HG03139 (cell line): ENCODE data around the gene FRAT1.
"Not testable (repeated sequence)": the region's sequence is repeated elsewhere in the genome, so short reads cannot be mapped to it uniquely, and the experiment has no call there.

Experiments
- ATAC-seq: cut with Tn5 transposase; IDR thresholded peaks from one replicate; pipeline ENCODE4 v1.9.1; 2021; ENCODE audit not compliant: unreplicated experiment

Gene FRAT1, protein sequence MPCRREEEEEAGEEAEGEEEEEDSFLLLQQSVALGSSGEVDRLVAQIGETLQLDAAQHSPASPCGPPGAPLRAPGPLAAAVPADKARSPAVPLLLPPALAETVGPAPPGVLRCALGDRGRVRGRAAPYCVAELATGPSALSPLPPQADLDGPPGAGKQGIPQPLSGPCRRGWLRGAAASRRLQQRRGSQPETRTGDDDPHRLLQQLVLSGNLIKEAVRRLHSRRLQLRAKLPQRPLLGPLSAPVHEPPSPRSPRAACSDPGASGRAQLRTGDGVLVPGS

DNA sequence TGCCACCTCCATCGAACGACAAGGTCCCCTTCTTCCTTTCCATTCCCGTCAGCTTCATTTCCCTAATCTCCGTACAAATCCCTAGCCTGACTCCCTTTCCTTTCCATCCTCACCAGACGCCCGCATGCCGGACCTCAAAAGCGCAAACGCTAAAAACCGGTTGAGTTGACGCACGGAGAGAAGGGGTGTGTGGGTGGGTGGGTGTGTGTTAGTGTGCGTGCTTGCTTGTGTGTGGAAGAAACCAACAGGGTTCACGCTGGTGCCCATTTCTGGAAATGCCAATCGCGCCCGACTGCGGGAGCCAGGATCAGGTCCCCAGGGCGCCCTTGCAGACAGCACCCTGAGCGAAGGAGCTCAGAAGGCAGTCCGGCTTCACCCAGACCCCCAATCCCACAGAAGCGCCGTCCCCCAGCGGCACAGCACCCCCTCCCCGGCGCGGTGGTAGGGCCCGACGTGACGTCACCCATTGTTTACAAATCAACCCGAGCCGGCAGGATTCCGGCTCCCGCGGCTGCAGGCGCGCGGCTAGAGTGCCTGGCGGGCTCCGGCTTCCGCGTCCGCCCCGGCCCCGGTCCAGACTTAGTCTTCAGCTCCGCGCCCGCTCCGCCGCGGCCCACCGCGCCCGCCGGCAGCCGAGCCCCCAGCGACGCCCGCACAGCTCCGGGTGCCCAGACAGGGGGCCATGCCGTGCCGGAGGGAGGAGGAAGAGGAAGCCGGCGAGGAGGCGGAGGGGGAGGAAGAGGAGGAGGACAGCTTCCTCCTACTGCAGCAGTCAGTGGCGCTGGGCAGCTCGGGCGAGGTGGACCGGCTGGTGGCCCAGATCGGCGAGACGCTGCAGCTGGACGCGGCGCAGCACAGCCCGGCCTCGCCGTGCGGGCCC, at the start of gene FRAT1:
FRAT1 (plus strand) TSS at position 500 of the 880 bp plus-strand sequence; CDS start at position 683, 183 bp downstream.
- ATAC-seq = peak; percentile 71

DNA sequence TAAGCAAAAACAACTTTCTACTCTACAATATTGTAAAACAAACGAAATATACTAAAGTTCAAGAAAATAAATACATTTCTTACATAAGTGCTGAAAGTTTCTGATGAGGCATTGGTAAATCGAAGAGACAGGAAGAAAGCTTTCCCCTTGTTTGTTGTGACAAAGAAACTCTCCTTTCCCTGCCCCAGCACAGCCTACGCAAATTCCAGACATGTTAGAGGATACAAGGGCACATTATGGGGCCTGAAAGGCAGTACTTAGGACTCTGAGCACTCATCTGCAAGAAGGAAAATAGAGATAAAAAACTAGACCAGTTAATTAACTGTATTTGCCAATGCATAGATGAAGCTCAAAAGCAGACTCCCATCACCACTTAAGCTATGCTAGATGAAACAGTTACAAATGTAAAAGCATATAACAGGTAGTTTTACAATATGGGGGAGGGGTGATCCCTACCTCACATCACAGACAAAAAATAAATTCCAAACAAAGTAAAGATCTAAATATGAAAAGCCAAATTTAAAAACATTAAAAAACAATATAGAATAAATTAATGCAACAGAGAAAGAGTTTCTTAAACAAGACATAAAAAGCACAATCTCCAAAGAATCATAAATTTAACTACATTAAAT, 48.4 kb upstream of the FRAT1 start:
- no peak for ATAC-seq

DNA sequence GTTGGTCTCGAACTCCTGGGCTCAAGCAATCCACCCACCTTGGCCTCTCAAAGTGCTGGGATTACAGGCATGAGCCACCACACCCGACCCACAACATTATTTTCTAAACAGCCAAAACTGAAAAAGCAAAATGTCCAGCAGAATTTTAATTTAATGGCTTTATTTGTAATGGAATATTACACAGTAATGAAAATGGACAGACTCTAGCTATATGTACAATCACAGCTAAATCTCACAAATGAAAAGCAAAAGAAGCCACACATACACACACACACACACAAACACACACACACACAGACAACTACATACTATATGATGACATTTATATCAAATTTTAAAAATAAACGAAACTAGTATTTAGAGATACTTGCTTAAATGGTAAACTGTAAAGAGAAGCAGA, 45.4 kb upstream of the FRAT1 start:
- no peak for ATAC-seq

DNA sequence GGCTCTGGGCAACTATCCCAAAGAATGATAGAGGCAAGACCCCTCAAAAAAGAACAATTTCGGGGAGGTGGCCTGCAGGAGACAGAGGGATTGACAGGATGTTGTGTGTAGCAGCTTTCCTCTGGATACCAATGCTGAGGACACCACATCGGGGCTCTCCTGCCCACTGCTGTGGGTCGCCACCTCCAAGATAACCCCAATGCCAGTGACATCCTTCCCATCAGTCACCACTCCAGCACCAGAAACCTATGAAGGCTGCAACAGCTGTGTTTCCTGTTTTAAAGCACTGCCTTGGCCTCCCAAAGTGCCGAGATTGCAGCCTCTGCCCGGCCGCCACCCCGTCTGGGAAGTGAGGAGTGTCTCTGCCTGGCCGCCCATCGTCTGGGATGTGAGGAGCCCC, 44.2 kb upstream of the FRAT1 start:
- no peak for ATAC-seq

DNA sequence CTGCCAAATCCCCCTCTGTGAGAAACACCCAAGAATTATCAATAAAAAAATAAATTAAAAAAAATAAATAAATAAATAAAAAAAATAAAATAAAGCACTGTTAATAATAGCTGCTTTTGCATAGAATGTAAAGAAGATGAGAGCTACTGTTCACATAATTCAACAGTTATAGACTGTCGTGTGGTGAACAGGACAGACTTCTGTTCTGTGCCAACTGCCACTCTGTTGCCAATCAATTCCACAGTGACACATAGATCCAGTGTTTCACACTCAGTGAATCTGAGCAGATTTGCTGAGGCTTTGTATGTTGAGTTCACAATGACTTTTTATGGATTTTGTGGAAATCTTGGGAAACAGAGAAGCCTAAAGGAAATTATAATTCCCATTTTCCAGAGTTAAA, 41.5 kb upstream of the FRAT1 start:
- ATAC-seq = no peak

DNA sequence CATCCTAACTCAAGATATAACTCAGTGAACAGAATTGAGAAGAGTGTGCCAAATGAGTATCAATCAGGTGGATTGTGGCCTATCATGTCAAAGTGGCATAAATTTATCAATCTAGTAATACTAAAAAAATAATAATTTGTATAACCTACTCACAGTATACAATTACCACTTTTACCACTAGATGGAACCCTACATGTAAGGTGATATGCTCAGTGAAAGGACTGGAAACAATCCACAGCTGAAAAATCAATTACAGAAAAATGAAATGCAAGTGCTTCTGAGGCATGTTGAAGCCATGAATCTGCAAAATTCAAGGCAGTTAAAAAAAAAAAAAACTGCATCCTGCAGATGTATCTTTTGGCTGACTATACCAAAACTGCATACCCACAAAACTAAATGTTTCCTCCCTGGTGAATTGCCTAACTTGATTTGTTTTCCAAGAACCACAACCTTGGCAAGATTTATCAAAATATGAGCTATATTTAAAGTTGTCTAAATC, 40.5 kb upstream of the FRAT1 start:
- ATAC-seq = no peak

DNA sequence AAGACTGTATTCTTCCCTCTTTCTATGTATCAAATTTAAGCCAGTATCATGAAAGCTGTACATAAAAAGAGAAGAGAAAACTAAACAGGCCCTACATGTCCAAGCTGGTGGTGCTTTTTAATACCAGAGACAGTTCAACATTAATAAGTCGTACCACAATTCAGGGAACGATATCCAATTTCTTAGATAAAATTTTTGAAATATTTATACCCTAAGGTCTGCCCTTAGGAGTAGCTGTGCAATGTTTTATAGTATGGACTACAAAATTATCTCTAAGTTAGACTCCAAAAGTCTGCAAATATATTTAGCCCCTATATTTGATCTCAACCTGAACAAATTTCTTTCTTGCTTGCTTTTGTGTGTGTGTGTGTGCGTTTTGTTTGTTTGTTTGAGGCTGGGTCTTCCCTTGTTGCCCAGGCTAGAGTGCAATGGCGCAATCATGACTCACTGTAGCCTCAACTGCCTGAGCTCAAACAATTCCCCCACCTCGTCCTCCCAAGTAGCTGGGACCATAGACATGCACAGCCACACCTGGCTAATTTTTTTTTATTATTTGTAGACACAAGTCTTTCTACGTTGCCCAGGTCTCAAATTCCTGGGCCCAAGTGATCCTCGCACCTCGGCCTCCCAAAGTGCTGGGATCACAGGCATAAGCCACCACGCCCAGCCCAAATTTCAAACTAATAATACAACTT, 39.8 kb upstream of the FRAT1 start:
- ATAC-seq = no peak

DNA sequence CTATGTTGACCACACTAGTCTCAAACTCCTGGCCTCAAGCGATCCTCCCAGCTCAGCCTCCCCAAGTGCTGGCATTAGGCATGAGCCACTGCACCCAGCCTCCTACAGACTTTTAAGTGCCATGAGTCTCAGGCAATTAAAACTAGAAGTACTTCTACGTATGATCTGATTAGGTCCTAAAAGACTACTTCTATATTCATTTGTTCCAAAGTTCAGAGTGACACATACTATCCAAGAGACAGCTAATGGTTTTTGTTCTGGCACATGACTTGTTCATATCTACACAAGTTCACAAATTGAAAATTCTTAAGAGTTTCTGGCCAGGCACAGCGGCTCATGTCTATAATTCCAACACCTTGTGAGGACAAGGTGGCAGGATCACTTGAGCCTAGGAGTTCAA, 38.3 kb upstream of the FRAT1 start:
- no peak for ATAC-seq

DNA sequence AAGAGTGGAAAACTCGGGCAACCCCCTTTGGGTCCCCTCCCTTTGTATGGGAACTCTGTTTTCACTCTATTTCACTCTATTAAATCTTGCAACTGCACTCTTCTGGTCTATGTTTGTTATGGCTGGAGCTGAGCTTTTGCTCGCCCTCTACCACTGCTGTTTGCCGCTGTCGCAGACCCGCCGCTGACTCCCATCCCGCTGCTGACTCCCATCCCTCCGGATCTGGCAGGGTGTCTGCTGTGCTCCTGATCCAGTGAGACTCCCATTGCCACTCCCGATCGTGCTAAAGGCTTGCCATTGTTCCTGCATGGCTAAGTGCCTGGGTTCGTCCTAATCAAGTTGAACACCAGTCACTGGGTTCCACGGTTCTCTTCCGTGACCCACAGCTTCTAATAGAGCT, 29.0 kb upstream of the FRAT1 start:
- ATAC-seq = not testable (repeated sequence)

DNA sequence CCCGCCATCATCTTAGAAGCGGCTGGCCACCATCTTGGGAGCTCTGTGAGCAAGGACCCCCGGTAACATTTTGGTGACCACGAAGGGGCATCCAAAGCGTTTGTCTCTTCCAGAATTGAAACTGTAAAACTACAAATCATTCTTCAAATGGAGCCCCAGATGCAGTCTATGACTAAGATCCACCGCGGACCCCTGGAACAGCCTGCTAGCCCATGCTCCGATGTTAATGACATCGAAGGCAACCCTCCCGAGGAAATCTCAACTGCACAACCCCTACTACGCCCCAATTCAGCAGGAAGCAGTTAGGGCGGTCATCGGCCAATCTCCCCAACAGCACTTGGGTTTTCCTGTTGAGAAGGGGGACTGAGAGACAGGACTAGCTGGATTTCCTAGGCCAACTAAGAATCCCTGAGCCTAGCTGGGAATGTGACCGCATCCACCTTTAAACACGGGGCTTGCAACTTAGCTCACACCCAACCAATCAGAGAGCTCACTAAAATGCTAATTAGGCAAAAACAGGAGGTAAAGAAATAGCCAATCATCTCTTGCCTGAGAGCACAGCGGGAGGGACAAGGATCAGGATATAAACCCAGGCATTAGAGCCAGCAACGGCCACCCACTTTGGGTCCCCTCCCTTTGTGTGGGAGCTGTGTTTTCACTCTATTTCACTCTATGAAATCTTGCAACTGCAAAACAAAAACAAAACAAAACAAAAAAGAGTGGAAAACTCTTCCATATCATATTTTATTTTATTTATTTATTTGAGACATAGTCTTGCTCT, 28.3 kb upstream of the FRAT1 start:
- ATAC-seq = not testable (repeated sequence)

DNA sequence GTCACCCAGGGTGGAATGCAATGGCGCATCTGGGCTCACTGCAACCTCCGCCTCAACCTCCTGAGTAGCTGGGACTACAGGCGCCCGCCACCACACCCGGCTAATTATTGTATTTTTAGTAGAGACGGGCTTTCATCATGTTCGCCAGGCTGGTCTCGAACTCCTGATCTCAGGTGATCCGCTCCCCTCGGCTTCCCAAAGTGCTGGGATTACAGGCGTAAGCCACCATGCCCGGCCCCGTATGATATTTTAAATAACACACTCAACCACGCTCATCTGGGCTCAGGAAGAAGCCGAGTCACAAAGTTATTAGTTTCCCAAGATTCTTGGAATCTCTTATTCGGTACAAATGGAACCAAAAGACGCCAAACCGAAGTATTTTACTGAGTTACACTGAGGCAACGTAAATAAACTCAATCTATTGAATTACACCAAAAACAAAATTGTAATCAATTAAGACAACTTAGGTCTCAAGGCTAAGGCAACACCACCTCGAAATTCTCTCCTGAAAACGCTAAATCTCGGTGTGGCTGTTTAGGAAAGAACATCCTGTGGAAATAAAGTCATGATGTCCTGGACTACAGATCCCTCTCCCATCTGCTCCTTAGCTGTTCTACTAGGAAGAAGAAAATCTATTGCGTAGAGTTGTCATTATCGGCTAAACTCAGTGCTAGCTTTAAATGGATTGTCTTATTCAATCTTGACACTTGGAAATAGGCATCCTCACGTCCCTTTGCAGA, 27.5 kb upstream of the FRAT1 start:
- no peak for ATAC-seq

DNA sequence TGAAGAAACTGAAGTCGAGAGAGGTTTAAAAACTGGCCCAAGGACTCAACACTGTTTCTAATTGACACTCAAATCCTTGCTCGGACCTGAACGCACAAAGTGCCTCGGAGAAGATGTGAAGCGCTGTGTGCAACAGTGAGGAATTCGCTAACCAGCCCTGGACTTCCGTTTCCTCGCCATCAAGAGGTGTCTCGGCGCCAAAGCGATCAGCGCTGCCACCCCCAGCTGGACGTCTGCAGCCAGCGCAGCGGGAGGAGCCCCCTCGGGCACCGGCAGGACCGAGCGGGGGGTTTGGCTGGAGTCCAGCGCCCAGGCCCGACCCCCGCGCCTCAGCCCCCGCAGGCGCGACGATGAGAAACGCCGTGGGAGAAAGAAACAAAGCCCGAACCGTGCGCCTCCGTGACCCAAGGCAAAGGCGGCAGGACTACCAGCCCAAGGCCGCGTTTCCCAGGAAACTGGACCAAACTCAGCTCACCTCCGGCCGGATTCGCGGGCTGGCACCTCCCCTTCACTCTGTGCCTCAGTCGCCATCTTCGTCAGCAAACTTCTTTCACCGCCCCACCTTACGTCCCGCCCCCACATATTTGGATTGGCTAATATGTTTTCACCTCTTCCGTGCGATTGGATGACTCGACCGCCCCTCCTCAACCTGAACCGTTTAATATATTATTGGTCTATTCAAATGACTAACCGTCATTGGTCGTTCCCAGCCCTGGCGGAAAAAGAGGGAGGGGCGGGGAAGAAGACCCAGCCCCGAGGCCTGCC, 26.8 kb upstream of the FRAT1 start, which contains the start of gene ARHGAP19:
ARHGAP19 (minus strand) TSS at position 541 of the 765 bp plus-strand sequence; CDS start at position 531, 10 bp downstream.
- peak; percentile 95 for ATAC-seq

DNA sequence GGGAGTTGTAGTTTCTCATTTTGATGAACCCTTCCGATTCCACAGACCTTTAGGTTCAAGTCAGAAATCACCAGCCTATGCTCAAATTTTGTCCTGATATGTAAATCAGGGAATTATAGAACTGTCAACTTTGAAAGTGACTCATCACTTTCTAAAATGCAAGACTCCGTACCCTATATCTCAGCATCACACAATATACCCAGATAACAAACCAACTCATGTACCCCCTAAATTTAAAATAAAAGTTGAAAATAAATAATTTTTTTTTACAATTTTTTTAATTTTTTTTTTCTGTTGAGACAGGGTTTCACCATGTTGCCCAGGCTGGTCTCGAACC, 26.2 kb upstream of the FRAT1 start:
- ATAC-seq = no peak

DNA sequence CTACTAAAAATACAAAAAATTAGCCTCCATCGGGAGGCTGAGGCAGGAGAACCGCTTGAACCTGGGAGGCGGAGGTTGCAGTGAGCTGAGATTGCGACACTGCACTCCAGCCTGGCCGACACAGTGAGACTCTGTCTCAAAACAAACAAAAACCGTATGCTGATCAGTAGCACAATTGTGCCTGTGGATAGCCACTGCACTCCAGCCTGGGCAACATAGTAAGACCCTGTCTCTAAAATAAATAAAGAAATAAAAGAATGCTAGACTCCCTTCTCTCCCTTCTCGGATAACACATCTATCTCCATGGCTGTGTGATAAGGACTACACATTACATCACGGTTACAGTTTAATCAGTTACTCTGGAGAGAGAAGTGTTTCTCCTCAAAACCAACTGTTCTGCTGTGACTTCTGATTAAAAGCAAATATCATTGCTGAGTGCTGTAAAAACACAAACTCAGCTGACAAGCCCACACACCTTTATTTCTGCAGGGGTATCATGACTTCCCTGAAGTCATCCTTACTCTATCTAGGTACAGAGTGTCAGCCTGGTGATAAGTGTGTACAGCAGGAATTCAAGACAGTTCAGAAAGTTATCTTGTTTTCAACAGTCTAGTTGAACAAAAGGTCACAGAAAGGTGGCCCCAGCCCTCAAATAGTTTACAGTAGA, 21.4 kb upstream of the FRAT1 start:
- no peak for ATAC-seq

DNA sequence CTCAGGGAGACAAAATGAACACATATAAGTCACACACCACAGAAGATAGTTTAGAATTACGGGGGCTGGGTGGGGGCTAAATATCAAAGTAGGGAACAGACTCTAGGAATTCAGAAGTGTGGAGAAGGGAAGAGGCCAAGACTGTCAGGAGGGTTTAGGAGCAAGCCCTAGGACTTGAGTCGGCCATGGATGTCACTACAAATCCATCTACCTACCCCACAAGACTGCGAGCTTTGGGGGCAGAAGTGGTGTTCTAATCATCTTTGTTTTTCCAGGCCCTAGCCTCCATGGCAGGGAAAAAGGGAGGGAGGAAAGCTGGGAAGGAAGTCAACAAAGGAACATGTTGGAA, 20.9 kb upstream of the FRAT1 start:
- no peak for ATAC-seq

DNA sequence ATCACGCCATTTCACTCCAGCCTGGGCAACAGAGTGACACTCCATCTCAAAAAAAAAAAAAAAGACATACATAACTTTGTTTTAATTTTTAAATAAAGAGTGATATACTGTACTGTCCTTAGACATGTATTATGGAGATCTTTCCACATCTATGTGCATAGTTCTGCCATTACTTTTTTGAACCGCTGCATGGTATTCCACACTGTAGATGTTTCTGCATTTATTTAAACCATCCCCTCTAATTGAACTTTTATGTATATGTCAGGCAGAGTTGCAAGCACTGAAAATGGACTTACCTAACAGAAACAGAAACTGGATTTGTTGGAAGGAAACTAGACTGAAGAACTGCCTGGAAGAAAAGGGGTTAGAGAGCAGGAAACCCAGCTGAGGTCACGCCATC, 18.1 kb upstream of the FRAT1 start:
- no peak for ATAC-seq

DNA sequence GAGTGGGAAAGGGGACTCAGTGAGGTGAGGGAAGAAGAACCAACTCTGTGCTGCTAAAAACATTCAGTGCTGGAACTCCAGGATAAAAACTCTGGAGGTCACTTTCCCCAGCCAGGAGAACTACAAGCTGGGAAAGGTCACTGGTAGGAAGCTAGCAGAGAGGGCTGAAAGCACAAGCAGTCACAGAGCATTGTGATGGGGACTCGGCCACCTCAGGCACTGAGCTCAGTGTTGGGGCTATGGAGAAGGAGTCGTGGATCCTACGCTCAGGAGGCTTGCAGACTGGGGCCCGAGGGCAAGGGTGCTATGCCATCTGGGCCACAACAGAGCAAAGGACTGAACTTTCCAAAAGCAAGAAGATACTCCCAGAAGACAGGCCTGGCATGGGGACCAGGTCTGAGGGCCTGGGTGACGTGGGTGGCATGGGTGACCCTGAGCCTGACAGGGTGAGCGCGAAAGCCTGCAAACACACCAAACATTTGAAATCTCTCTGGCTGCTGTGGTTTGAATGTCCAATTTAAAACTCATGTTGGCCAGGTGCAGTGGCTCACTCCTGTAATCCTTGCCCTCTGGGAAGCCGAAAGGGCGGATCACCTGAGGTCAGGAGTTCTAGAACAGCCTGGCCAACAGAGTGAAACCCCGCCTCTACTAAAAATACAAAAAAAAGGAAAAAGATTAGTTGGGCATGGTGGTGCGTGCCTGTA, 16.8 kb upstream of the FRAT1 start:
- ATAC-seq = no peak

DNA sequence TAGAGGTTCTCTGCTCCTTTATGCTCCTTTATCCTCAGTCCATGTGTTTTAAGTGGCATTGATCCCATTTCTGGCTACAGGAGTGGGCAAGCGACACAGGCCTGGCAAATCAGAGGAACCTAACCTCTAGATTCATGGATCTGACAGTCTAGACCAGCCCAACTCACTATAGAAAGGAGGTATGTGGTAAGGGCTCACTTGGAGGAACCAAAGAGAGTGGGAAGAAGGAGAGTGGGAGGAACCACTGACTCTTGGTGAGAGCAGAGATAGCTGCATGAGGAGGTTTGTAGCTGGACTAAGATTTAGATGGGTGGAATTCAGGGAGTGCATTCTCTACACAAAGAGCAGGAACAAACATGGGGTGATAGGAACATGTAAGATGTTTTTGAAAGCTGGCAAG, 11.6 kb upstream of the FRAT1 start:
- ATAC-seq = no peak
